Measurements from ENCODE around the gene TAS1R1.

The TAS1R1 gene

DNA sequence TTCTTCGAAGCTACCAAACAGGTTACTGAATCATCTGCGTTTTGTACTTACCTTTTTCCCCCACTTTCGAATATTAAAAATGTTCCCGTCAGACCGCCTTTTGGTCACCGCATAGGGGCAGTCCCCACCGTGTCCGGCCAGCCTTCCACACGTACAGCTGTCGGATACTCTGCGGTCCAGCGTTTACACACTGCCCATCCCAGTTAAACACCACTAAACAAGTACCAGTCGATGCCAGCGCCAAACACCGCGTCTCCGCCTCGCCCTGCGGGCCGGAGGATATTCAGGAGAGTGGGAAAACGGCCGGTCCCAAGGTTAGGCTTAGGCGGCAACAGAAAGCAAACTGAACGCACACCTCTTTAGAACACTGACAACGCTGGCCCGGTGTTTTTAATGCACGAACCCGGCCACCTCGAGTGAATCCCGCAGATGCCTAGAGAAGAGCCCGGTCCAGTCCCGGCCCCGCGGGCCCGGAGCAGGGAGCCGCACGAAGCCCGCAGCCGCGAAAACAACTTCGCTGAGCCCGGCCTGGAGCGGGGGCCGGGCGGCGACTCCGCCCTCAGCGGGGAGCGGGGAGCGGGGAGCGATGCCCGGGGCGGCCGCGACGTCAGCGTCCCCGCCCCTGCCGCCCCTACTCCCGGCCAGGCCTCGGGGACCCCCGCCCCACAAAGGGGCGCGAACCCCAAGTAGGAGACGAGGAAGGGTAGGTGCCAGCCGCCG, 57.7 kb downstream of the TAS1R1 start:
- DNase-seq (ENCODE audit: low read depth), result no peak

GRCh38 chr1:6613361-6614018, 58.4 kb downstream of the TAS1R1 start, which contains the start of gene PHF13:
TSS of gene PHF13 (plus strand) at chr1:6613731. CDS start at chr1:6614067, 336 bp downstream.
- DNase-seq (ENCODE audit: low read depth), result peak; percentile 99

GRCh38 chr1:6614019-6614928, 59.2 kb downstream of the TAS1R1 start:
- DNase-seq (ENCODE audit: low read depth), result peak; percentile 59

DNA sequence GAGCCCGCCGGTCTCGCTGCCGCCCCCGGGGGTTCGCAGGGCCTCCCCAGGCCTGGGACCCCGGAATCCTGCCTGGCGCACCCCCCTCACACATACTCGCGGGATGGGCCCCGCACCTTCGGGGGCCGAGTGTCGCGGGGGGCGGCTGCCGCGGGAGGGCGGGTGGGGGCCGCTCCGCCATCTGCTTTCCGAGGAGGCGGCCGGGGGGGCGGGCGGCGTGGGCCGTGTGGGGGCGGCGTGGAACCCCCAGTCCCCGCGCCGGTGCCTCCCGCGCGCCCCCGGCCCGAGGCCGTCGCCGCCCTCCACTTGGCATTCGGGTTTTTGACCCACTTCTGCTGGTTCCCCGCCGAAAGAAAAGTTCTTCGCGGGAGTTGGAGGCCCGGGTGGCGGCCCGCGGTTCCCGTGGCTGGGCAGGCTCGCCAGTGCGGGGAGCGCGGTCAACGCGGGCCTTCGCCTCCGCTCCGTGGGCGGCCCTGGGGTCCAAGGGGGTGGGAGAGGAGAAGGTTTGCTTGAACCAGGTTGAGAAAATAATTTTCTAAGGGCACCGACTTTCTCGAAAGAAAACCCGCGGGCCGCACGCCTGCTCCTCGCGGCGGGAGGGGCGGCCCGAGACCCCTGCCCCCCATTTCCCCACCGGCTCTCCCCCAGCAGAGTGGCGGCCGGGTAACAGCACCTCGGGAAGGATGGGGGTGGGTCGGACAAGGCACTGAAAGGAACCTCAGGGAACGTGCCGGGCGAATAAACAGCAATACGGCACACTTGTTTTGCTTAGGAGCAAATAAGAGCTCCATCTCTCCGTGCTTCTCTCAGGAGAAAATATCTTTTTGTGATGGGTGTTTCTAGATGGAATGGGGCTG, 60.0 kb downstream of the TAS1R1 start:
- no peak for DNase-seq (ENCODE audit: low read depth)

- no peak for DNase-seq (ENCODE audit: low read depth)
These were observed 63.9 kb downstream of the TAS1R1 start for GRCh38 chr1:6619045-6619444.

DNA sequence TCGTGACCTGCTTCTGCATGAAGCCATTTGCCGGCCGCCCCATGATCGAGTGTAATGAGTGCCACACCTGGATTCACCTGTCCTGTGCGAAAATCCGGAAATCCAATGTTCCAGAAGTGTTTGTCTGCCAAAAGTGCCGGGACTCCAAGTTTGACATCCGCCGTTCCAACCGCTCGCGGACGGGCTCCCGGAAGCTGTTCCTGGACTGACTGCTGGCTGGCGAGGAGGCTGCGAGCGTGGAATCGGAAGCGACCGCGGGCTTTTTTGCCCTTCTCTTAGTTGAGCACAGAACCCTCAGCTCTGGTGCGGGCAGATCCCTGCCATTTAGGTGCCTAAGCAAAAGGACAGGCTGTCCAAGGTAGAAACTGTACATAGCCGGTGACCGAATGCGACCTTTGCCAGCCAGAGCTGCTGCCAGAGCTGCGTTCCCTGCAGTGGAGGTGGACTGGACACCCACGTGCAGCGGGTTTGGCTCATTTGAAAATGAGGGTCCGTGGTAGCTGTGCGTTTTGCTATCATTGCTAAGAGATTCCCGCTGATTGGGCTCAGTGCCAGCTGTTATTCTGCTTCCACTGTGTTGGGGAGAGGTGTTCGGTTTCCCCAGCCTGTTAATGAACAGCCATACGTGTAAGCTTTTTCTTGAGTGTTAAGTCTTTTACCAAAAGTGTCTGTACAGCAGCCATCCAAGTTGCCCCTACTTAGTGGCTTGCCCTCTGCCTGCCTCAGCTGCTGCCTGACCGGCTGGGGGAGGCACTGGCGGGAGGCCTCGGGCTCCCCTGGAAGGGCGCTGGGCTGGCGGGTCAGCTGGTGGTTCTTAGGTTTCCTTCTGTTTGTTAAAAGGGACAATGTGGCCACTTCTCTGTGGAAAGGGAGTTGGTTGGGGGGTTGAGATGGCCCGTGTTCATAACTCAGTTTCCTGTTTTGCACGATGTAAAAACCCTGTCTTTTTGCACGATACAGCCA, 66.6 kb downstream of the TAS1R1 start:
- no peak for DNase-seq (ENCODE audit: low read depth)

- no peak for DNase-seq (ENCODE audit: low read depth)
These were observed 67.5 kb downstream of the TAS1R1 start for GRCh38 chr1:6622396-6623152.

- no peak for DNase-seq (ENCODE audit: low read depth)
These were observed 68.3 kb downstream of the TAS1R1 start for GRCh38 chr1:6623269-6623965.

DNA sequence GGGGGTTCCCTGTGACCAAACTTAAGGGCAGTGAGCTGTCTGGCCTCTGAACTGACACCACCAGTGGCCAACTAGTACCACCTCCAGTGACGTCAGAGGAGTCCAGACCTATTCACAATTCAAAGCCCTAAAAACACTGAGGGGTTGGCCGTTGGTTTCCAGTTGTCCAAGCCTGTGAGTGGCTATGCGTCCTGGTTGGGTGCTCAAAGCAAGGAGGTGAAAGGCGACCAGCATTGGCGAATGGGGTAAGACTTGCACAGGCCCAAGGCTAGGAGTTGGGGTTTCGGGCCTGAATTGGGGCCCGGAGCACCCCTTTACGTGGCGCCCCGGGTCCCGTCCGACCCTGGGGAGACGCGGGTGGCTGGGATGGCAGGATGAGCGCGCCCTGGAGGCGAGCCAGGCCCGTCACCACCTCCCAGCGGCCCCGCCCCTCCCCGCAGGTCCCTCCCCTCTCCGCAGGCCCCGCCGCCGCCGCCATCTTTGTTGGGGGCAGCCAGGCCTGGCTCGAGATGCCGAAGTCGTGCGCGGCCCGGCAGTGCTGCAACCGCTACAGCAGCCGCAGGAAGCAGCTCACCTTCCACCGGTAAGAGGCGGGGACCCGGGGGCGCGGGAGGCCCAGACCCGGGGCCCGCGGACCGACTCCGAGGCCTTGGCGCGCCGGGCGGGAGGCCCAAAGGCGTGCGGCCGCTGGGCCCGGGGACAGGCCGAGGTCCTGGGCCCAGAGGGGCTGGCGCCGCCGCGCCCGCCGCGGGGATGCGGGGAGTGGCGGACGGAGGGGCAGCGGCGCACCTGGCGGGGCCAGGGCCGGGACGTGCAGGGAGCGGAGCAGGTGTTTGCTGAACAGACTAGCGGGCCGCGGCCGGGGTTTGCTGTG, 69.8 kb downstream of the TAS1R1 start, which contains the start of gene THAP3:
THAP3 (plus strand) TSS at position 159 of the 874 bp plus-strand sequence; CDS start at position 510, 351 bp downstream.
- DNase-seq (ENCODE audit: low read depth), result peak; percentile 87

GRCh38 chr1:6625584-6626149, 70.6 kb downstream of the TAS1R1 start:
- no peak for DNase-seq (ENCODE audit: low read depth)

DNA sequence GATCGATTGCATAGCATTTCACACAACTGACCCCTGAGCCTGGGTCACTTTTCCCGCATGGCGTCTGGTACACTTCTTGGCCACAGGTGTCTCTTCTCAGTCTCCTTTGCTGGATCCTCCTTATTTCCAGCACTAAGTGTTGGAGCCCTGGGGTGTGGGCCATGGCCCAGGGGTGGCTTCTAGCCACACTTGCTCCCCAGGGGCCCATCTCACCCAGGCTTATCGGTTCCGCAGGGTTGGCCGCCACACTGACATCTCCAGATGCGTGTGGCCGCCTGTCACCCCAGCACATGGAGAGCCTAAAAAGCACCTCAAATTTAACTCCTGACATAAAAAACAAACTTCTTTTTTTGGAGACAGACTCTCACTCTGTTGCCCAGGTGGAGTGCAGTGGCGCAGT, 71.9 kb downstream of the TAS1R1 start:
- no peak for DNase-seq (ENCODE audit: low read depth)

- no peak for DNase-seq (ENCODE audit: low read depth)
These were observed 72.9 kb downstream of the TAS1R1 start for GRCh38 chr1:6627841-6628545.

DNA sequence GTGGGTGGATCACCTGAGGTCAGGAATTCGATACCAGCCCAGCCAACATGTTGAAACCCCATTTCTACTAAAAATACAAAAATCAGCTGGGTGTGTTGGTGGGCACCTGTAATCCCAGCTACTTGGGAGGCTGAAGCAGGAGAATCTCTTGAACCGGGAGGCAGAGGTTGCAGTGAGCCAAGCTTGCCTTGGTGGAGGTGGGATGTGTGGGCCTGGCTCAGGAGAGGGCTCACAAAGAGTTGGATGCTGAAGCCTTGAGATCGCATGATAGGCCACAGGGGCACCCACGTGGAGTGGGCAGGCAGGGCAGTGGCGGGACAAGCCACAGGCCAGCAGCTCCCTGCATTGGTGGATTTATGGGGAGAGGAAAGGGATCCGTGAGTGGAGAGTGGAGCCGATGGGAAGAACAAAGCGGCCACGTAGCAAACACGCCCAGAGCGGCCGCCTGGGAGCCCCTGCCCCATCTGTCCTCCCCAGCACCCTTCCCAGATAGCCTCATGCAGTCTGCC, 73.9 kb downstream of the TAS1R1 start:
- no peak for DNase-seq (ENCODE audit: low read depth)
